Suprapubic skin (tissue), 3 donors: ENCODE results near the gene ARID1B.

ENCODE experiments used
- POLR2A ChIP-seq, 2 donors: fragments of 450-650 bp; IDR thresholded peaks; one replicate each; pipeline ENCODE4 v1.6.1; 2017; ENCODE audit warnings: antibody characterized with exemption in 2 of 2, mild to moderate bottlenecking in 2 of 2, moderate library complexity in 2 of 2
- TF ChIP-seq, protein P1 (sequence below), 2 donors: fragments of 200-600 bp in 1 of 2; fragments of 450-650 bp in 1 of 2; sonication (generic) in 1 of 2; IDR thresholded peaks; one replicate each; pipeline ENCODE4 v1.5.1; 2016 to 2019; ENCODE audit warnings: antibody characterized with exemption in 2 of 2, mild to moderate bottlenecking in 1 of 2, moderate library complexity in 1 of 2

DNA sequence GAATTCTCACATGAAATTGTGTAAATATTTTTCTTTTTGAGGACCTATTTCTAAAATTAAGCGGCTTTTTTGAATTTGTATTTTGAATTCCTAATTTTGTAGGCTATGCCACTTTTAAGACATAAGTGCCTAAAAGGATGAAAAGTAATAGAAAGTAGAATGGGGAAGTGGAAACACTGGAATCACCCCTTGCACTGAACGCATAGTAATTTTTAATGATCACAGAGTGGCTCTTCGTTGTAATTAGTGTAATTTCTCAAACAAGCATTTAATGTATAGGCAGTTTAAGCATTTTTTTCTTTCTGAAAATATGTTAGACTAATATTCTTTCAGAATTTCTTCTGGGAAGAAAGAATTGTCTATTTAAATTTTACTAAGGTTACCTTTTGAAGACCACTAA, 73.2 kb downstream of the ARID1B start:
- TF ChIP-seq, protein P1, sequence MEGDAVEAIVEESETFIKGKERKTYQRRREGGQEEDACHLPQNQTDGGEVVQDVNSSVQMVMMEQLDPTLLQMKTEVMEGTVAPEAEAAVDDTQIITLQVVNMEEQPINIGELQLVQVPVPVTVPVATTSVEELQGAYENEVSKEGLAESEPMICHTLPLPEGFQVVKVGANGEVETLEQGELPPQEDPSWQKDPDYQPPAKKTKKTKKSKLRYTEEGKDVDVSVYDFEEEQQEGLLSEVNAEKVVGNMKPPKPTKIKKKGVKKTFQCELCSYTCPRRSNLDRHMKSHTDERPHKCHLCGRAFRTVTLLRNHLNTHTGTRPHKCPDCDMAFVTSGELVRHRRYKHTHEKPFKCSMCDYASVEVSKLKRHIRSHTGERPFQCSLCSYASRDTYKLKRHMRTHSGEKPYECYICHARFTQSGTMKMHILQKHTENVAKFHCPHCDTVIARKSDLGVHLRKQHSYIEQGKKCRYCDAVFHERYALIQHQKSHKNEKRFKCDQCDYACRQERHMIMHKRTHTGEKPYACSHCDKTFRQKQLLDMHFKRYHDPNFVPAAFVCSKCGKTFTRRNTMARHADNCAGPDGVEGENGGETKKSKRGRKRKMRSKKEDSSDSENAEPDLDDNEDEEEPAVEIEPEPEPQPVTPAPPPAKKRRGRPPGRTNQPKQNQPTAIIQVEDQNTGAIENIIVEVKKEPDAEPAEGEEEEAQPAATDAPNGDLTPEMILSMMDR (IDR thresholded peaks at IDR 0.05) = no peak
- no peak for TF ChIP-seq POLR2A (IDR thresholded peaks at IDR 0.05)
